T-helper 2 cell (primary cell): ENCODE data around the gene CASP6.
A peak's percentile ranks its signal among the peaks of the same experiment; 100 is the strongest.

Experiments
- DNase-seq, 5 experiments: peaks; one replicate each; pipeline versions ENCODE4 v3.0.0 to v3.0.0-alpha.2; 2012 to 2022

Gene CASP6

DNA sequence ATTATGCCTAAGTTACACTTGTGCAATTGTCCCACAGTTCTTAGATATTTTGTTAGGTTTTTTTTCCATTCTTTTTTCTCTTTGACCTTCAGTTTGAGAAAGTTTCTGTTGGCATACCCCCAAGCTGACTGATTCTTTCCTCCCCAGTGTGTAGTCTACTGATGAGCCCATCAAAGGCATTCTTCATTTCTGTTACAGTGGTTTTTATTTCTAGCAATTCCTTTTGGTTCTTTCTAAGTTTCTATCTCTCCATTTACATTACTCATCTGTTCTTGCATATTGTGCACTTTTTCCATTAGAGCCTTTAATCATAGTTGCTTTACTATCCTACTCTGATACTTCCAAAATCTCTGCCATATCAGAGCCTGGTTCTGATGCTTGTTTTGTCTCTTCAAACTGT lies 31.9 kb downstream of the CASP6 start:
- DNase-seq, result no peak

DNA sequence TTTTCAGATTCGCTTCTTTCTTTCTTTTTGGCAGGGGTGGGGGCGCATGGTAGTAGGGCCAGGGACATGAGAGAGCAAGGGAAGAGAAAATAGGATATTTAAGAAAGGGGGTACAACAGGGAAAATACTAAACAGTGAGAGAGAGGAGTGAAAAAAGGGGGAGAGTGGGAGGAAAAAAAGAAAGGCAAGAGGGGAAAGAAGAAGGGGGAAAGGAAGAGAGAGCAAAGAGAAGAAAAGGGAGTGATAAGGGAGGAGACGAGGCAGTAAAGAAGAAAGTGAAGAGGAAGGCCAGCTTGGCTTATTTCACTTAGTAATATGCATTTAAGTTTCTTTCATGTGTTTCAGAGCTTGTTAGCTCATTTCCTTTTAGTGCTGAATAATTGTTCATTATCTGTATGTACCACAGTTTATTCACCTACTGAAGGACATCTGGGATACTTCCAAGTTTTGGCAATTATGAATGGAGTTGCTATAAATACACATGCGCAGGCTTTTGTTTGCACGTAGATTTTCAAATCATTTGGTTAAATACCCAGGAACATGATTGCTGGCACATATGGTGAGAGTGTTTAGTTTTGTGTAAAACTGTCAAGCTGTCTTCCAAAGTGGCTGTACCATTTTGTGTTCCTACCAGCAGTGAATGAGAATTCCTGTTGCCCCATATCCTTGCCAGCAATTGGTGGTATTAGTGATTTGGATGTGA lies 37.3 kb downstream of the CASP6 start:
- no peak for DNase-seq

DNA sequence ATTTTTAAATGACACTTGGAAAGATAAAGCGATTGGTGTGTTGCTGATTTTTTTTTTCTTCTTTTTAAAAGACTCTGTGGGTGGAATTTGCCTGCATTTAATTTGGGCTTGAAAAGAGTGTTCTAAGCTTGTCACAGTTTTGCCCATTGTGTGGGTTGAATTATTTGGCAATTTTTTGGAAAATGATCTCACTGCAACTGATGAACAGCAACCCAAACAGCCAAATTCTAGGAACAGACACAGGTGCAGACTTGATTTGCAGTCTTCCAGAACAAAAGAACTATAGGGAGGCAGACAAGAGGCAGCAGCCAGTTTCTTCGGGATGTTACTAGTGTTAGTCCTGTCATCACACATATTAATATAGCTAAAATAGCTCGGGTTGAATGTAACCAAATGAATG lies 40.5 kb downstream of the CASP6 start:
- no peak for DNase-seq

DNA sequence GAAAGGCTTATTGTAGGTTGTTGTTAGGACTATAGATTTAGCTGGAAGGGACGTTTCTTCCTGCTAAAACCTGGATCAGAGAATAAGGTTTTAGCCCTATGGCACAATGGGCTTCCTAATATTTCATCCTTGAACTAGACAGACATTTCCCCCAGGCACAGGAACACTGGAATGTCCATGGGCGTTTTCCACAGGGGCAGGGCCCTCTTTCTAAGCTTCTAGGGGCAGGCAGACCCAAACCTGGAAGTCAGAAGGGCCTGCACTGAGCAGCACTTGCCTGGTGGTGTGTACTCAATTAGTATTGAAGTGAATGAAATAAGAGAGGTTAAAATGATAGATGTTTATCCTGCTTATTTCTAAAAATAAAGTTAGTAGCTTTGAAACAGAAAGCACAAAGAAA lies 41.1 kb downstream of the CASP6 start:
- DNase-seq, result no peak

DNA sequence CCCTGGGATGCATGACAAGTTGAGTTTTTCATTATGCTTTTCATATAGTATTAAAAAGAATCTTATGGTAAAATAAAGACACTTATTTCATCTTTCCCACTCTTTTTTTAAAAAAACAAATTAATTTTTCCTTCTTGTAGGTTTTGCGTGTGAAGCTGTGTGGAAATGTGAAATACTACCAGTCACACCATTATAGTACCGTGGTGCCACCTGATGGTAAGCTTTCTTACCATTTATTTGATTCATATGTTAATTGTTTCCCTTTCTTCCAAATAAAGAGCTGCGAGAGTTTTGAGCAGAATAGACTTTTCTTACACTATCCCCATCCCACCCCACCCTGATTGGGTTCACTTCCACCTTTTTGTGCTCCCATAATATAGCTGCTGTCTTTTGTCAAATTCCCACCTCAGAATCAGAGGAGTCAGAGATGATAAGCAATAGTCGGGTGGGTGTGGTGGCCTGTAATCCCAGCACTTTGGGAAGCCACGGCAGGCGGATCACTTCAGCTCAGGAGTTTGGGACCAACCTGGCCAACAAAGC lies 44.3 kb downstream of the CASP6 start:
- DNase-seq, result peak in 1 of 5 experiments; percentile 29

DNA sequence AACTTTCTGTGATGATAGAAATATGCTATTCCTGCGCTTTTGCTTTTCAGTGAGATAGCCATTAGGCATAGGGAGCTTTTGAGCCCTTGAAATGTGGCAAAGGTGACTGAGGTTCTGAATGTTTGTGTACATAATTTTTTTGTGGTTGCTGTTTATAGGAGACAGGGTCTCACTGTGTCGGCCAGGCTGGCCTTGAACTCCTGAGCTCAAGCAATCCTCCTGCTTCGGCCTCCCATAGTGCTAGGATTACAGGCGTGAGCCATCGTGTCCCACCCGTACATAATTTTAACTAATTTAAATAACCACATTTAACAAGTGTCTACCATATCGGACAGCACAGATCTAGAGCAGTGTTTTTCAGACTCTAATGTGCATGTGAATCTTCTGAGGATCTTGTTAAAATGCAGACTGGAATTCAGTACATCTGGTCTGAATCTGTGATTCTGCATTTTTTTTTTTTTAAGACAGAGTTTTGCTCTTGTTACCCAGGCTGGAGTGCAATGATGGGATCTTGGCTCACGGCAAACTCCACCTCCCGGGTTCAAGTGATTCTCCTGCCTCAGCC lies 45.3 kb downstream of the CASP6 start:
- DNase-seq, result no peak

DNA sequence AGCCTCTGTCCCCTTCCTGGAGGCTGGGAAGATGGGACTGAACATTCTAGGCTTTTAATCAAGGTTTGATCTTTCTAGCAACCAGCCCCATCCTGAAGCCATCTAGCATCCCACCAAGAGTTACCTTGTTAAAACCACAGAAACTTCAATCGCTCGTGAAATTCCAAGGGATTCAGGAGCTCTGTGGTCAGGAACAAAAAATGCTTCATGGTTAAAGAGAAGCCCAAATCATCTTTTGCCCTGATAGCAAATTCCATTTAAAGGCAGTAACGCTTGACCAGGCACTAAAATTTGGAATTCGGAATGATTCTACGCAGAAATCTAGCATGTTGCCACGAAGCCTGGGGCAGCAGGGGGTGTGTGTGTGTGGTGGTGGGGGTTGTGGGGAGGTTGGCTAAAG lies 47.8 kb downstream of the CASP6 start:
- no peak for DNase-seq

DNA sequence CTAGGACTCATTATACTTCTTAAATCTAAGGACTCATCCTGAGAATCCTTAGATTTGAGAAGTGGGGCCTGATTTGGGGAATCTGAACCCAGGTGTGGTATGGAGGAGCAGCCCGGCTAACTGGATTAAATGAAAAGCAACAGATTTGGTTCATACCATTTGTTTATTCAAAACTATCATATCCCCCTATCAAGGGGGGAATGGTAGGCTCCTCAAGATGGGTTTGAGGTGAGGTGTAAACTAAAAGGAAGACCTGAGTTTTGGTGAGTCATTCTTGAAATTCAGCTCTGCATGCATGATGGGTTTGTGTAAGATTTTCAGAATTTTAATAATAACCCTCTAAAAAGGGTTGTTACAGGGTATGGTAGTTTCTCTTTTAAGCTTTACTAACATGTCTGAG lies 53.4 kb downstream of the CASP6 start:
- peak in 1 of 5 experiments; percentile 90 for DNase-seq

DNA sequence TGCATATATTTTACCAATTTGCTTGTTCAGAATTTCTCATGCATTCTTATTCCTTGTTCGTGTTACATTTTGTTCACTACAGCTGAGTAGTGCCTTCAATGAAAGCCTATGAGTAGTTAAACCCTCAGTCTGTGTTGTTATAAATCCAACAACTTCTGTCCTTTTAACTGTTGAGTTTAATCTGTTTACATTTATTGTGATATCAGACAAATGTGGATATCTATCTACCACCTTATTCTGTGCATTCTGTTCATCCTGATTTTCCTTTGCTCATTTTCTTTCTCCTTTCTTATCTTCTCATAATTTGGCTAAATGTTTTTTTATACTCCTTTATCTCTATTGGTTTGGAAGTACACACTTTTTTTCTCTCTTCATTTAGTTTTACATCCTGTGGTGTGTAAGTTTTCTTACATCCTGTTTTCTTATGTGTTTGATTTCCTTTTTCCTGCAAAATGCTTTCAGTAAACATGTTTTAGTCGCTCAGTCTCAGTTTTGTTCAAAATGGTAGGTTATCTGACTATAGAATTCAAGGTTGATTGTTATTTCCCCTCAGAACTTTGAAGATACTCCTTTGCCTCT lies 54.2 kb downstream of the CASP6 start:
- peak in 2 of 5 experiments; percentile 3 to 45 for DNase-seq

DNA sequence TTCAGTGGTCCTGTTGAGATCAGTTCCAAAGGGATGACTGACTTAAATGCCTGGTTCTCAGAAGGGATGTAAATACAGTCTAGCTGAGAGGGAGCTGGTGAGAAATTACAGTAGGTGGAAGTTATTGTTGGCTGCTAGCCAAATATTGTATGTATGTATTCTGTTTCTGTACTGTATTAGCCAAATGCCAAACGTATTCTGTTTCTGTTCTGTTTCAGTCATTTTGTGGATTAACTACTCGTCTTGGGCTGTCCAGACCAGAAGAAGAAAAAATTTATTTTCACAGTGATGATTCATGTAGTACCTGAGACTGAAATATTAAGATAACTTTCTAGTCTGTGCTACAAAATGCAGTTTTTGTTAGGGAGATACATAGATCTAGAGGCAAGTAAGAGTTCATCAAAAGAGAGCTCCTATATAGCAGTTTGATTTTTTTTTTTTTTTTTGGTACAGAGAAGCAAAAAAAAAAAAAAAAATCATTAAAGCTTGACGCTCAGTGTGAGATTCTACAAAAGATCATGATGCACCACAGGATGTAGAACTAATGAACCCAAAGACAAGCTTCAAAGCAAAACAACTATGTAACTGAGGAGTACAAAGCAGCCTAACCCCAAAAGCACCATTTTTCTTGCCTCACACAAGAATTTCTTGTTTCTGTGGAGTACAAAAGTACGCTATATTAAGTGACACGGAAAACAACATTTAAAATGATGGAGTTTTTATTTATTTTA lies 54.8 kb downstream of the CASP6 start:
- DNase-seq, result peak in 3 of 5 experiments; percentile 6 to 87 (median 57)

DNA sequence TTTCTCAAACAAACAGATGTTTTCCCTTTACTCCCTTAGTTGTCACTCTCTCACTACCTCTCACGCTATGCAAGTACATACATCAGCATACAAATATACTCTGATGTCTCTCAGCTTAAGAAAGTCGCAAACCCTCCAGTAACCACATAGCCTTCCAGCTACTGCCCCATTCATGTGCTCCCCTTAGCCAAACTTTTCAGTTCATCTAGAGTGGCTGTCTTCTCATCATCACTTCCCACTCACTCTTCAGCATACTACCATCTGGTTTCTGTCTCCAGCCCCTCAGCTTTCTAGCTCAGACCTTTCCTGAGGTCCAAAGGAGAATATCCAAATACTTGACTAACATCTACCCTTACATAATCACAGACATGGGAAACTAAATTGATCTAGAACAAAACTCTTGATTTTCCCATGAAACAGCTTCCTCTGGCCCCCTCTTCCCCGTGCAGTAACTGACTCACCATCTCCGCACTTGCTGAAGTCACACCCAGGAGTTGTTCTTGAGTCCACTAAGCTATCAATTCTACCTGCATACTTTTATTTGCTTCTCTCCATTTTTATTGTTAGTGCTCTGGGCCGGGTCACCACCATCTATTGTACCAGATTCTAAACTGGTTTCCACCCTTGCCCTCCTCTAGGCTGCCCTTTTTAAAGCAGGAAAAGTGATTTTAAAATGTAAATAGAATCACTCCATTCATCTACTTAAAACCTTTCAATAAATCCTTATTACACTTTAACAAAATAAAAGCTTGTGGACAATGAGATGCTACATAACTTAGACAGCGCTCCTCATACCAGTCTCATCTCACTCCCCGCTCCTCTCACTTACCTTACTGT lies 57.2 kb downstream of the CASP6 start:
- DNase-seq, result peak in 1 of 5 experiments; percentile 7

DNA sequence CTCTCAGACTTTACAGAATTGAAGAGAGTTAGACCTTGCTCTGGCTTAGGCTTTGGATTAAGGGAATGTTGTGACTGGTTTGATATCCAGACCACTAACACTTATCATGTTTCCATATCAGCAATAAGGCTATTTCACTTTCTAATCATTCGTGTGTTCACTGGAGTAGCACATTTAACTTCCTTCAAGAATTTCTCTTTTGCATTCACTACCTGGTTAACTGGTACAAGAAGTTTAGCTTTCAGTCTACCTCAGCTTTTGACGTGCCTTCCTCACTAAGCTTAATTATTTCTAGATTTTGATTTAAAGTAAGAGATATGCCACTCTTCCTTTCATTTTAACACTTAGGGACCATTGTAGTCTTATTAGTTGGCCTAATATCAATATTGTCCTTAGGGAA lies 62.6 kb downstream of the CASP6 start:
- DNase-seq, result no peak
